GM20000 (cell line): ENCODE measurements around the gene UBFD1.
A peak's percentile ranks its signal among the peaks of the same experiment; 100 is the strongest.
"Not testable (repeated sequence)": the region's sequence is repeated elsewhere in the genome, so short reads cannot be mapped to it uniquely, and the experiment has no call there.

Experiments
- DNase-seq: peaks from one replicate; pipeline ENCODE4 v3.0.0; 2012; ENCODE audit warnings: low spot score
- TF ChIP-seq, protein P1 (sequence below): IDR thresholded peaks from 2 replicates; pipeline ENCODE4 v1.5.1; 2012; ENCODE audit warnings: mild to moderate bottlenecking, control low read depth; ENCODE audit errors: extremely low read depth, missing control alignments

UBFD1 gene

GRCh38 chr16:23597003-23597756 lies 39.7 kb downstream of the UBFD1 start:
- peak; percentile 48 for DNase-seq
- TF ChIP-seq, protein P1, sequence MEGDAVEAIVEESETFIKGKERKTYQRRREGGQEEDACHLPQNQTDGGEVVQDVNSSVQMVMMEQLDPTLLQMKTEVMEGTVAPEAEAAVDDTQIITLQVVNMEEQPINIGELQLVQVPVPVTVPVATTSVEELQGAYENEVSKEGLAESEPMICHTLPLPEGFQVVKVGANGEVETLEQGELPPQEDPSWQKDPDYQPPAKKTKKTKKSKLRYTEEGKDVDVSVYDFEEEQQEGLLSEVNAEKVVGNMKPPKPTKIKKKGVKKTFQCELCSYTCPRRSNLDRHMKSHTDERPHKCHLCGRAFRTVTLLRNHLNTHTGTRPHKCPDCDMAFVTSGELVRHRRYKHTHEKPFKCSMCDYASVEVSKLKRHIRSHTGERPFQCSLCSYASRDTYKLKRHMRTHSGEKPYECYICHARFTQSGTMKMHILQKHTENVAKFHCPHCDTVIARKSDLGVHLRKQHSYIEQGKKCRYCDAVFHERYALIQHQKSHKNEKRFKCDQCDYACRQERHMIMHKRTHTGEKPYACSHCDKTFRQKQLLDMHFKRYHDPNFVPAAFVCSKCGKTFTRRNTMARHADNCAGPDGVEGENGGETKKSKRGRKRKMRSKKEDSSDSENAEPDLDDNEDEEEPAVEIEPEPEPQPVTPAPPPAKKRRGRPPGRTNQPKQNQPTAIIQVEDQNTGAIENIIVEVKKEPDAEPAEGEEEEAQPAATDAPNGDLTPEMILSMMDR, result no peak

DNA sequence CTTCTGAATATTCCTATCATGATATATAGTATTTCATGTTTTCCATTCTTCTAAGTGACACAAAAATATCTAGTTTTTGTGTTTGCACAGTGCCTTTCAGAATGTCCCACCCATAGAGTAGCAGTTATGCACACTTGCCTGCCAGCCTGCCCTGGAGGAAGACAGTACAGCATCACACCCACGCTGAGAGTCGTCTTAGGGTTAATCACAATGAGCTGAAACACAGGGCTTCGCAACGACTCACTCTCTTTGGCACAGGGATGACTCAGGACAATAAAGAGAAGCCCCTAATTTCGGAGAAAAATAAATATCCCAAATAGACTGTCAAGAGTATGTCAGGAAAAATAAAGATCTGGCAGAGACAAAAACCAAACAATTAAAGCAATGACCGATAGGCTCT lies 50.2 kb downstream of the UBFD1 start:
- no peak for DNase-seq
- TF ChIP-seq, protein P1, result no peak

DNA sequence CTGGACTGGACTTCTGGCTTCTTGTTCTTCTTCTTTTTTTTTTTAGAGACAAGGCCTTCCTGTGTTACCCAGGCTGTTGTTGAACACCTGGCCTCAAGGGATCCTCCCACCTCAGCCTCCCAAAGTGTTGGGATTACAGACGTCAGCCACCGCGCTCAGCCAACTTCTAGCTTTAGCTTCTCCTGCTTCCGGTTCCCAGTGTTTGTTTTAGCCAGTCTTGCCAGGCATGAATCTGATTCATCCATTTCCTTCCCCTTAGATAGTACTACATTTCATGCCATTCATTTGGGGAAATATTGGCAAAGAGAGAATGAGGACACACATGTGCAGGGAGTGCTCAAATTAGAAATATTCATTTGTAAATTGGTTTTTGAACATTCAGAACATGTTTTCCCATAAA lies 50.7 kb downstream of the UBFD1 start:
- TF ChIP-seq, protein P1, result no peak
- no peak for DNase-seq

GRCh38 chr16:23609929-23610328 lies 52.4 kb downstream of the UBFD1 start:
- TF ChIP-seq, protein P1, result no peak
- DNase-seq, result no peak

- DNase-seq, result not testable (repeated sequence)
Measured at GRCh38 chr16:23610905-23611304, 53.4 kb downstream of the UBFD1 start.

DNA sequence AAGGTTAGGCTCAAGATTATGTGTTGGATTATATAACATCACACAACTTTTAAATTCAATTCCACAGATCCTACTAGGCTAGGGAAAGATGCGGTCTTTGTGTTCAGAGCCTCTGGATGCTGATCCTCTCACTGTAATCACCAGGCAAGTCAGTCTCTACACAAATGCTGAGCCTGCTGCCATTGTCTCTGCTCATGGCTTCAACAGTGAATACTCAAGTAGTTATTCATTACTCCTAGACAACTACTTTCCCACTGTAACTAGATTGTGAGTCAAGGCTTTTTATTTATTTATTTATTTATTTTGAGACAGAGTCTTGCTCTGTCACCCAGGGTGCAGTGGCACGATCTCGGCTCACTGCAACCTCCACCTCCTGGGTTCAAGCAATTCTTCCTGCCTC lies 54.4 kb downstream of the UBFD1 start:
- DNase-seq, result no peak
- TF ChIP-seq, protein P1, result no peak

DNA sequence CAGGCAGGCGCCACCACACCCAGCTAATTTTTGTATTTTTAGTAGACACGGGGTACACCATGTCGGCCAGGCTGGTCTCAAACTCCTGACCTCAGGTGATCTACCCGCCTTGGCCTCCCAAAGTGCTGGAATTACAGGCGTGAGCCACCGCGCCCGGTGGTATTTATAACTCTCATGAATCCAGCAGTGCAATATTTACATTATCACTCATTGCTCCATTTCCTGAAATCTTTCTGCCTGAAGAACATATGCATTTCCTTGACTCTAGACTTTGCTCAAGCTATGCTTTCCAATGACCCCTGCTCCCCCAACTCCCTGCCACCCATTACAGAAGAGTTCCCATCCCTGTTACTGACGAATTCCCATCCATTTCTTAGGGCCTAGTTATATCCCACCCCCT lies 58.3 kb downstream of the UBFD1 start:
- TF ChIP-seq, protein P1, result no peak

More for the DNA sequence above, 58.3 kb downstream of the UBFD1 start:
- no peak for DNase-seq
